SU-DHL-6 (cell line): ENCODE data around the gene DNAL1.

Source experiments
- H2AFZ ChIP-seq: fragments of 200-600 bp; sonication (generic); 2 replicates; pipeline ENCODE4 v1.6.1; 2014; ENCODE audit warnings: low read depth, mild to moderate bottlenecking, moderate library complexity, mixed read lengths, antibody characterized with exemption, low read length; ENCODE audit not compliant: severe bottlenecking
- H3F3A ChIP-seq: fragments of 200-600 bp; shearing (Covaris generic); 2 replicates; pipeline ENCODE4 v1.6.0; 2016; ENCODE audit warnings: antibody characterized with exemption, mild to moderate bottlenecking; ENCODE audit not compliant: insufficient read depth
- H3K27ac ChIP-seq: fragments of 200-600 bp; sonication (generic); 2 replicates; pipeline ENCODE4 v1.5.1; 2016; ENCODE audit warnings: low read depth, mild to moderate bottlenecking, low read length, moderate library complexity, mixed read lengths
- H3K27me3 ChIP-seq: fragments of 200-600 bp; sonication (generic), shearing (Covaris generic); 2 replicates; pipeline ENCODE4 v1.6.0; 2014; ENCODE audit warnings: mild to moderate bottlenecking, low read length
- H3K36me3 ChIP-seq: fragments of 200-600 bp; sonication (generic); 2 replicates; pipeline ENCODE4 v1.6.1; 2014; ENCODE audit warnings: mild to moderate bottlenecking, low read length, mixed read lengths
- H3K4me2 ChIP-seq: fragments of 300-600, 200-600 bp; shearing (Covaris generic), sonication (generic); 2 replicates; pipeline ENCODE4 v1.6.0; 2014; ENCODE audit warnings: low read length, low read depth, mild to moderate bottlenecking; ENCODE audit not compliant: poor library complexity, severe bottlenecking
- H3K4me3 ChIP-seq: fragments of 200-600 bp; sonication (generic); 2 replicates; pipeline ENCODE4 v1.5.1; 2014; ENCODE audit warnings: antibody characterized with exemption, low read length, mild to moderate bottlenecking, mixed read lengths; ENCODE audit not compliant: insufficient read depth, poor library complexity, severe bottlenecking
- H3K79me2 ChIP-seq: fragments of 200-600 bp; sonication (generic); 2 replicates; pipeline ENCODE4 v1.6.1; 2014; ENCODE audit warnings: mild to moderate bottlenecking, low read length, moderate library complexity; ENCODE audit not compliant: insufficient read depth
- H3K9ac ChIP-seq: fragments of 200-600 bp; sonication (generic); 2 replicates; pipeline ENCODE4 v1.7.0; 2014; ENCODE audit warnings: mild to moderate bottlenecking, low read length
- H3K9me2 ChIP-seq: fragments of 200-600 bp; sonication (generic); replicated peaks from 2 replicates; pipeline ENCODE4 v1.6.1; 2014; ENCODE audit warnings: low read length; ENCODE audit not compliant: insufficient read depth
- H3K9me3 ChIP-seq: fragments of 200-600 bp; sonication (generic); 2 replicates; pipeline ENCODE4 v1.6.1; 2014; ENCODE audit warnings: low read length, mixed read lengths; ENCODE audit not compliant: insufficient read depth
- H4K20me1 ChIP-seq: fragments of 200-600 bp; sonication (generic); 2 replicates; pipeline ENCODE4 v1.6.1; 2014; ENCODE audit warnings: low read depth, mild to moderate bottlenecking, antibody characterized with exemption, low read length, moderate library complexity, mixed read lengths
- CTCF ChIP-seq: fragments of 200-600 bp; sonication (generic); IDR thresholded peaks from one replicate; pipeline ENCODE4 v1.5.1; 2017; ENCODE audit warnings: antibody characterized with exemption, mild to moderate bottlenecking, low read length, moderate library complexity; ENCODE audit not compliant: insufficient read depth, poor library complexity, severe bottlenecking
- EZH2phosphoT487 ChIP-seq: fragments of 200-600 bp; sonication (generic), shearing (Covaris generic); conservative IDR thresholded peaks from 2 replicates; pipeline ENCODE4 v1.6.1; 2018; ENCODE audit warnings: mild to moderate bottlenecking, antibody characterized with exemption, low read length, moderate library complexity, mixed read lengths

DNAL1 gene

GRCh38 chr14:73752297-73752992, 107.7 kb downstream of the DNAL1 start:
- no peaks in the 10 kb centered on the region for H3K9me2 ChIP-seq
- peaks cover 11% of the 10 kb centered on the region for H4K20me1 ChIP-seq
- H3K36me3 ChIP-seq, result no peaks in the 10 kb centered on the region
- peaks cover 99% of the 10 kb centered on the region for H3K79me2 ChIP-seq
- H3F3A ChIP-seq, result peaks cover 36% of the 10 kb centered on the region
- H3K27ac ChIP-seq, result peak overlapping the region; percentile 97
- TF ChIP-seq EZH2phosphoT487 (no peak), CTCF (no peak)
- no peaks in the 10 kb centered on the region for H3K27me3 ChIP-seq
- H2AFZ ChIP-seq, result no peak overlapping the region
- H3K4me3 ChIP-seq, result no peak overlapping the region
- peak overlapping the region; percentile 81 for H3K4me2 ChIP-seq
- peak overlapping the region; percentile 96 for H3K9ac ChIP-seq
- no peaks in the 10 kb centered on the region for H3K9me3 ChIP-seq
